GM11168 (cell line): Measurements from ENCODE around the gene BOLA2.
"Not testable (repeated sequence)": the region's sequence is repeated elsewhere in the genome, so short reads cannot be mapped to it uniquely, and the experiment has no call there.

Source experiments
- in situ Hi-C: fragments of 300-500 bp; cut with MboI; formaldehyde crosslinking; loops from one replicate; pipeline ENCODE4 v1.12.0; 2022; ENCODE audit warnings: low sequenced_read_pairs; ENCODE audit not compliant: unreplicated experiment

Gene BOLA2

DNA sequence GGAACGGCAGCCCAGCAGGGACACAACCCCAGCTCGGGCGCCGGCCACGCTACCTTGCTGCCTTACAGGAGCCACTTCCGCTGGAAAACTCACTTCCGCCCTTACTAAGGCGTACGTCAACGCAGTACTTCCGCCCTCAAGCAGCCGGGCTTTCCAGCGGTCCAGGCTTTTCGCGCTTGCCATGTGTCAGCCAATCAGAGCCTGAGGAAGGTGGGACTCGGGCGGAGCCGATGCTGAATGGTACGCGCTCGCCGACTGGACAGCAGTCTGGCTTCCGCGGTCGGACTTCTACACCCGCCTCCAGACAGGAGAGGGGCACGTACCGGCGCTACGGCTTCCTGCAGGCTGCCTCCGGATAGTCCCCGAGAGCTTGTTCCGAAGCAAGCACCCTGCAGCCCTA, at the start of gene BOLA2, which contains the start of gene SLX1B:
Gene BOLA2 (minus strand): TSS at position 83 of the 400 bp plus-strand sequence. CDS start 98 bp downstream, outside the sequence.
Gene SLX1B (plus strand): TSS at position 265 of the 400 bp plus-strand sequence.
- in situ Hi-C loops = loop anchor here (10.0 to 25.0 kb wide), 3 partner anchors 683 to 958 kb away; partner anchors contain the start of genes CORO1A and ZNF771

DNA sequence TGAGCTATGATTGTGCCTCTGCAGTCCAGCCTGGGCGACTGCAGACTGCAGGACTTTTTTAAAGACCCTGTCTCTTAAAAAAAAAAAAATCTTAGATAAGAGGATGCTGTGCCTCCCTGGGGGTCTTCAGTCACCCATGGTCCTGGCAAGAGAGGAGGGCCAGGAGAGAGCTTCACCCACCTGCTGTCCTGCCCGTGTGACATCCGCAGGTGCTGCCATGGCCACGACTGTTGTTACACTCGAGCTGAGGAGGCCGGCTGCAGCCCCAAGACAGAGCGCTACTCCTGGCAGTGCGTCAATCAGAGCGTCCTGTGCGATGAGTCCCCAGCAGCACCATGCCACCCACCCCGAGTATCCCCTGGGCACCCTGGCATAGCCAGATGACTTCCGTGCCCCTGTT, 28.1 kb upstream of the BOLA2 start:
- in situ Hi-C loops = not testable (repeated sequence)

DNA sequence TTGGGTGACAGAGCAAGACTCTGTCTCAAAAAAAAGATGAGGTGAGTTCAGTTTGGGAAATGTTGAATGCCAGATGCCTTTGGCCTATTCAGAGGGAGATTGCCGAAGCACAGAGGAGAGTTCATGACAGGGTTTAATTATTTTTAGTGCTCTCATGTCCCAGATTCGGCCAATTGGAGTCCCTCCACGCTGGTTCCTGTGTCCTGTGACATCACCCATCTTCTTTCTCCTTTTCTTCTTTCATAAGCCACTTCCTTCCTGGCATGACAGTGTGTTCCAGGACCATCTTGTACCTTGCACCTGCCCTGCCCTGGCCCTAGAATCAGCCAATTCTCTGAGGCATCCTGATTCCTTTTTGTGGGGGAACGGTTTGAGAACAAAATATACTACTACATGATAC, 17.9 kb upstream of the BOLA2 start:
- in situ Hi-C loops = loop anchor here (25.0 kb wide), 2 partner anchors 665 to 940 kb away; partner anchors contain the start of gene ZNF771

DNA sequence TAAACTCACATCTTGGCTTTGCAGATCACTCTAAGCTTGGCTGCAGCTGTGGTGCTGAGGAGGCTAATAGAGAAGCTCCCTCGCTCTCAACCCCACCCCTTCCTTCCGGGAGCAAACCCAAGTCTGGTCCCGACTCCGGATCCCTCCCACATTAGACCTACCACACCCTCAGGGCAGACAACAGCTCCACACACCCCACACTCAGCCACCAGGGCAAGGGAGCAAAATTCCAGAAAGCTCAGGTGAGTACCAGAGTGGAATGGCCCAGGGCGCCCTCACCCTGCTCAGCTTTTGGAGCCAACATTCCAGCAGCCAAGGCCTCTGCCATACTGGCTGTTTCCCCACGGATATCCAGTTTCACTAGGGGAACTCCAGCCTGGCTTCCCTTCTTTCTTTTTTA, 15.5 kb upstream of the BOLA2 start:
- in situ Hi-C loops = loop anchor here (25.0 kb wide), 2 partner anchors 668 to 943 kb away; partner anchors contain the start of gene ZNF771

DNA sequence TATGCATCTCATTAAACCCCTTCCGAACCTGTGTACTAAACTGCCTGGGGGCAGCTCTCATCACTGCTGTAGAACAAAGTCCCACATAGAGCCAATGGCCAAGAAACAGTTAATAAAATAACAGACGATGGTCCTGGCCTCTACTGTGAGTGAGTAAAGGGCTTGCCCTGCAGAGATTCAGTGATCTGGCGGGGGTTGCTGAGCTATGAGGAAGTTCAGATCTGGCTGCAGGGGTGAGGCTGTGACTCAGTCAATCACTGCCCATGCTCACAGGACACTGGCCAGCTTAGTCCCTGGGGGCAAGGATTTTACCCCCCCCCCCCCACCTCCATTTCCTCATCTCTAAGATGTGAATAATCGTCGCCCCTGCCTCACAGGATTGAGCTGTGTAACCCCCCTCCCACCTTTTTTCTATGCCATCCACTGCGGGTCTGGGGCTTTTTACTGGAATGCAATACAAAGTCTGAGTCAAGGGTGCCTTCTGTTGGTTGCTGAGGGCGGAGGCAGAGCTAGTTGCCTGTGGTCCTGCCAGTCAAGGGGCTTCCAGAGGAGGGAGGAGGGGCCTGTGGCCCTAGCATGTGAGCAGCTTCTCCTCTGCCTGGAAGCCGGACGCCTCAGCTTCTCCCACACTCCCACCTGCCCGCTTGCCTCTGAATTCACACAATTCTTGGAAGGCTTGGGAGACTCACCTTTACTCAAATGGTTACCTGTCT, 13.7 kb upstream of the BOLA2 start:
- in situ Hi-C loops = loop anchor here (25.0 kb wide), 2 partner anchors 669 to 944 kb away; partner anchors contain the start of gene ZNF771

DNA sequence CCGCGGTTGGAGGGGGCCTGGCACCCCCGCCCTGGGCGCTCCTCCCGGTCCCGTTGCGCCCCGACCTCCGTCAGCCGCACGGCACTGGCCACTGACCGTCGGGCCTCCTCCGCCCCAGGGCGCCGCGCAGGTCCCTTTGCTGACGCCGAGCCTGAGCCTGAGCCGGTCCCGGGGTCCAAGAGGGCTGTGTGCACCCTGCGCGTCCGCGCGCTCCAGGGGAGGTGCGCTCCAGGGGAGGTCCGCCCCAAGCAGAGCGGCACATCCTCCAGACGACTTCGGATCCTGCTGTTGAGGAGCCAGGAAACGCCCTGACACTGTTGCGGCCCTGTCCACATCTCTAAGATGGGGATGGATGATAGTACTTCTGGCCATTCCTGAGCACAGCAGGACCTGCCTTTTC, 12.8 kb upstream of the BOLA2 start:
- in situ Hi-C loops = loop anchor here (25.0 kb wide), 2 partner anchors 670 to 945 kb away; partner anchors contain the start of gene ZNF771

DNA sequence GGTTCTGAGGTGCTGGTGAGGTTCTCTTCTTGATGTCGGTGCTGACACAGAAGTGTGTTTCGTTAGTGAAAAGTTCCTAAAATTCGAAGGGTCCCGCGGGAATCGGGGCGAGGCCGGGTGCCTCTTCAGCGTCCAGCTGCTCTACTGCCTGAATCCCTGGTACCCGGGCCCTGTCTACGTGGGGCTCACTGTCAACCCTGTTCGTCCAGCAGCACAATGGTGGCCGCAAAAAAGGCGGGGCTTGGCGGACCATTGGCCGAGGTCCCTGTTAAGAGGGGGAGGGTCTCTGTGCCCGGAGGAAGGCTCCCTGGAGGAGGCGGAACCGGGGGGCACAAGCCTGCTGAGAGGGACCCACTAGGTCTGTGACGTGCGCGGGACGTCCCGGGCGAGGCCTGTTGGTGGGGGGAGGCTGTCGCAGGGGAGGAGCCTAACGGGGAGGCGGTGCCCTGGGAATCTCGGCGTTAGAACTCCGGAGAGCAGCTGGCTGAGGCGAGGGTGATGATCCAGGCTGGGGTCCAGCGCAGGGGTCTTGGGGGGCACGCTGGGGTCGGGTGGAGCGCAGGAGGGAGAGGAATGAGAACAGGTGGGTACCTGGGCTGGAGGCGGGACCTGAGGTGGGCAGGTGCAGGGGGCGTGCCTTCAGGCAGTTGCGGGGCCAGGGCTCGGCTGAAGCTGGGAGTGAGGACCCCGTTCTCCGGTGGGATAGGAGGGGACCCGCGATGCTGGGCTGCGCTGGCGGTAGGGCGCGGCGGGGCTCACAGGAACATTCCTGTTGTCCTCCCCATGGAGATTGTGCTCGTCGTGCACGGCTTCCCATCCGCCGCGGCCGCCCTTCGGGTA, 12.1 kb upstream of the BOLA2 start:
- in situ Hi-C loops = loop anchor here (25.0 kb wide), 2 partner anchors 671 to 946 kb away; partner anchors contain the start of gene ZNF771

DNA sequence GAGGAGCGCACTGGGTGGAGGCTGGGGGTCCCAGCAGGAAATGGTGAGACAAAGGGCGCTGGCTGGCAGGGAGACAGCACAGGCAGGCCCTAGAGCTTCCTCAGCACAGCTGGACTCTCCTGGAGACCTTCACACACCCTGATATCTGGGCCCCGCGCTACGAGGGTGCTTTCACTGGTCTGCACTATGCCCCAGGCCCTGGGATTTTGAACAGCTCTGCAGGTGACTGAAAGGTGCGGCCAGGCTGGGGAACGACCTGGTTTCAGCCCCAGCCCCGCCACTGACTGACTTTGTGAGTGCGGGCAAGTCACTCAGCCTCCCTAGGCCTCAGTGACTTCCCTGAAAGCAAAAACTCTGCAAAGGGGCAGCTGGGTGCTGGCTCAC, 6.5 kb upstream of the BOLA2 start:
- in situ Hi-C loops = loop anchor here (25.0 kb wide), 2 partner anchors 677 to 952 kb away; partner anchors contain the start of gene ZNF771

DNA sequence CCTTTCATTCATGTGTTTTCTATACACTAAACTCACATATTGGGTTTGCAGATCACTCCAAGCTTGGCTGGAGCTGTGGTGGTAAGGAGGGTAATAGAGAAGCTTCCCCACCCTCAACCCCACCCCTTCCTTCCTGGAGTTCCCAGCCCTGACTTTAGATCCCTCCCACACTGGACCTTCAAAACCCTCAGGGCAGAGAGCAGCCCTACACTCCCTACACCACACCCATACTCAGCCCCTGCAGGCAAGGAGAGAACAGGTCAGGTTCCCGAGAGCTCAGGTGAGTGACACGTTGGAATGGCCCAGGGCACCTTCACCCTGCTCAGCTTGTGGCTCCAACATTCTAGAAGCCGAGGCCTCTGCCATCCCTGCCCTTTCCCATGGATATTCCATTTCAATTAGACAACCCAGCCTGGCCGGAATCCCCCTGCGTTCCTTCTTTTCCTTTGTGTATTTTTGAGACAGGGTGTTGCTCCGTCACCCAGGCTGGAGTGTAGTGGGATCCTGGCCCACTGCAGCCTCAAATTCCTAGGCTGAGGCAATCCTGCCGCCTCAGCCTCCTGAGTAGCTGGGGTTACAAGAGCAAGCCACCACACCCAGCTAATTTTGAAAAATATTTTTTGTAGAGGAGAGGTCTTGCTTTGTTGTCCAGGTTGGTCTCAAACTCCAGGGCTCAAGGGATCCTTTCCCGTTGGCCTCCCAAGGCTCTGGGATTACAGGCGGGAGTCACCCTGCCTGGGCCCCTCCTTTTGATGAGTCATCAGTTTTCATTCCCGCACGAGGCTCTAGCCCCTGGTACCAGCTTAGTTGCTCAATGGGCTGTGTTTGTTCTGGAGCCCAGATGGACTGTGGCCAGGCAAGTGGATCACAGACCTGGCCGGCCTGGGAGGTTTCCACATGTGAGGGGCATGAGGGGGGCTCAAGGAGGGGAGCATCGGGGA, 5.8 kb upstream of the BOLA2 start, which contains the start of gene SULT1A4:
Gene SULT1A4 (plus strand): TSS at position 208 of the 941 bp plus-strand sequence. CDS start 1,473 bp downstream, outside the sequence.
- in situ Hi-C loops = loop anchor here (10.0 to 25.0 kb wide), 3 partner anchors 677 to 952 kb away; partner anchors contain the start of genes CORO1A and ZNF771

DNA sequence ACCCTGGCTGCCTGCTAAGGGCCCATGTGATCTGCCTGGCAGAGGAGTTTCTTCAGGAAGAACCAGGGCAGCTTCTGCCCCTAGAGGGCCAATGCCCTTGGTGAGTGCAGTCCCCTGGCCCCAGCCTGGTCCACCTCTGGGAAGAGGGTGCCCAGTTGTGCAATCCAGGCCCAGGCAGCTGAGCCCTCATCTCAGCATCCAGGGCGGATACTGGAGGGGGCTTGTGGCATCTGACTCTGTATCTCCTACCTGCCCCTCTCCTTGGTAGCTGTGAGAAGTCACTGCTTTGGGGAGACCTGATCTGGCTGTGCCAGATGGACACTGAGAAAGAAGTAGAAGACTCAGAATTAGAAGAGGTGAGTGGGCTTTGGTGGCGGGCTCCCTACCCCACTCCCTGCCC, 3.5 kb upstream of the BOLA2 start:
- in situ Hi-C loops = loop anchor here (10.0 to 25.0 kb wide), 3 partner anchors 680 to 955 kb away; partner anchors contain the start of genes CORO1A and ZNF771

DNA sequence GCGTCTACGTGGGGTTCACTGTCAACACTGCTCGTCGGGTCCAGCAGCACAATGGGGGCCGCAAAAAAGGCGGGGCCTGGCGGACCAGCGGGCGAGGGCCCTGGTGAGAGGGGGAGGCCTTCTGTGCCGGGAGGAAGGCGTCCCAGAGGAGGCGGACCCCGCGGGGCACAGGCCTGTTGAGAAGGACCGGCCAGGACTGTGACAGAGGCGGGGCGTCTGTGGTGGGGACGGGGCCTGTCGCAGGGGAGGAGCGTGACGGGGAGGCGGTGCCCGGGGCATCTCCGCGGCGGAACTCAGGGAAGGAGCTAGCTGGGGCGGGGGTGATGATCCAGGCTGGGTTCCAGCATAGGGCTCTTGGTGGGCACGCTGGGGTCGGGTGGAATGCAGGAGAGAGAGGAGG, 677 bp upstream of the BOLA2 start:
- in situ Hi-C loops = loop anchor here (10.0 to 25.0 kb wide), 3 partner anchors 682 to 957 kb away; partner anchors contain the start of genes CORO1A and ZNF771

DNA sequence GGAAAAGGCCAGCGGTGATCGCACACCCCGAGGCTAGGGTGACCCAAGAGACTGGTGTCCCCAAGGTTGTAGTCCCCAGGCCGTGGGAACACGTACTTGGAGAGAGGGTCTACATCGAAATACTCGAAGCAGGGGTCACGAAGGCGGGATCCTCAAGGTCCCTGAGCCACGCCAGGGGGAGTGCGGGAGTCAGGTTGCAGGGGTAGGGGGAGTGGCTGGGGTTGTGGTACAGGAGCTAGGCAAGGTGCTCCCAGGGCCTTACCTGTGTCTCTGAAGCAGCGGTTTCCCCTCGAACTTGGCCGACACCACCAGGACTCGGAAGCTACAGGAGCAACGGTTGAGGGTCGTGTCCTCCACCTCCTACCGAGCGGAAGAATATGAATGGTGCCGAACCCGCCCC, 397 bp downstream of the BOLA2 start:
- in situ Hi-C loops = loop anchor here (10.0 to 25.0 kb wide), 3 partner anchors 684 to 959 kb away; partner anchors contain the start of genes CORO1A and ZNF771

DNA sequence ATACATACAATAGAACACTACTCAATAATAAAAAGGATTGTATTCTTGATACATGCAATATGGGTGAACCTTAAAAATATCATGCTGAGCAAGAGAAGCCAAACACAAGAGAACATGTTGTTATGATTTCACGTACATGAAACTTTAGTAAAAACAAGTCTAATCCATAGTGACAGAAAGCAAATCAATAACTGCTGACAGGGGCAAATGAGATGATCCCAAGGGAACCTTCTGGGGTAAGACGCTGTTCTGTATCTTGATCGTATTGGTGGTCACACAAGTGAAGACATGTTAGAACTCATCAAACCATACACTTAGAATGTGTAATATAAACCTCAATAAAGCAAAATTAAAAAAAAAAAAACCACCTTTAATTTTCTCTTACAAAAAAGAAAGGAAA, 28.8 kb downstream of the BOLA2 start:
- in situ Hi-C loops = not testable (repeated sequence)

DNA sequence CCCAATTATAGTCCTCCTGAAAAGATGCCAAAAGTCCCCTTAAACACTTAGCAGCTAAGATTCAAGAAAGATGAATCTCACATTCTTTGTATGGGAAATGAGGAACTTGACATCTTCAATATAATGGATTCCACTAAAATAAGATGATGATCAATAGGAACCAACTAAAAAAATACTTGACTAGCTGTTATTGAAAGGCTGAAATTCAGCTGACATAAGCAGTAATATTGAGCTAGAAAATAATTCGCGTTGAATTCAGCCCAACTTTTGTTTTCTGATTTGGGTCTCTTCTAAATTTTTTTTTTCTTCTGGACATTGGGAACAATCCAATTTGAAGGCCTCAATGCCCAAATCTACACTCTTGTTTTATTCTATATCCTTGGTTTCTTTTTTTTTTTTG, 30.6 kb downstream of the BOLA2 start:
- in situ Hi-C loops = not testable (repeated sequence)

DNA sequence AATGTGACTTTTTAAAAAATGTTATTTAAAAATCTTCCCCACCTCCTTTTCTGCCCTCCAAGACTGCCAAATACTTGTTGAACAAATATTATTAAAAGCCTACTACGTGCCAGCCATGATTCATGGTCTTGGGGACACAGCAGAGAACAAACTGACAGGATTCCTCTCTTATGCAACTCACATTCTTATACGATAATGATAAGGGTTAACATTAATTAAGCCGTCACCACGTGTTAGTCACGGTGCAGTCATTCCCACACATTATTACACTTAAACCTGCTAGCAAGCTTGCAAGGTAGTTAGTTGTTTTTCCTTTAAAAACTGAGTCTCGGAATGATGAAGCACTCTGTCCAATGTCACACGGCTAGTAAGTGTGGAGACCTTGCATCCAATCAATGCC, 48.9 kb downstream of the BOLA2 start:
- in situ Hi-C loops = not testable (repeated sequence)
